HG03432 (cell line): ENCODE results near the gene AP3S2.
"Not testable (repeated sequence)": the region's sequence is repeated elsewhere in the genome, so short reads cannot be mapped to it uniquely, and the experiment has no call there.

ENCODE experiments used
- ATAC-seq: cut with Tn5 transposase; IDR thresholded peaks from one replicate; pipeline ENCODE4 v1.9.1; 2021; ENCODE audit warnings: mild to moderate bottlenecking, moderate library complexity; ENCODE audit not compliant: unreplicated experiment

The AP3S2 gene

GRCh38 chr15:89836267-89837133, 57.3 kb downstream of the AP3S2 start:
- ATAC-seq = no peak

GRCh38 chr15:89835176-89835564, 58.6 kb downstream of the AP3S2 start:
- ATAC-seq = no peak

- ATAC-seq = not testable (repeated sequence)
Measured at GRCh38 chr15:89834465-89835175, 59.2 kb downstream of the AP3S2 start.

GRCh38 chr15:89833966-89834365, 59.8 kb downstream of the AP3S2 start:
- no peak for ATAC-seq

GRCh38 chr15:89830639-89831038, 63.2 kb downstream of the AP3S2 start:
- ATAC-seq = no peak

GRCh38 chr15:89829616-89830440, 64.0 kb downstream of the AP3S2 start:
- ATAC-seq = no peak

GRCh38 chr15:89829161-89829560, 64.6 kb downstream of the AP3S2 start:
- no peak for ATAC-seq

GRCh38 chr15:89828281-89829145, 65.3 kb downstream of the AP3S2 start:
- no peak for ATAC-seq

GRCh38 chr15:89827829-89828228, 66.0 kb downstream of the AP3S2 start:
- ATAC-seq = no peak

- no peak for ATAC-seq
Measured at GRCh38 chr15:89826671-89827655, 66.8 kb downstream of the AP3S2 start.

- ATAC-seq = no peak
Measured at GRCh38 chr15:89825271-89825940, 68.4 kb downstream of the AP3S2 start.

- no peak for ATAC-seq
Measured at GRCh38 chr15:89824607-89824867, 69.3 kb downstream of the AP3S2 start.

GRCh38 chr15:89823836-89824606, 69.8 kb downstream of the AP3S2 start:
- no peak for ATAC-seq

- ATAC-seq = no peak
Measured at GRCh38 chr15:89822951-89823711, 70.7 kb downstream of the AP3S2 start.

GRCh38 chr15:89822611-89822950, 71.2 kb downstream of the AP3S2 start:
- ATAC-seq = no peak

GRCh38 chr15:89822026-89822425, 71.8 kb downstream of the AP3S2 start:
- no peak for ATAC-seq
